Chondrocyte (in vitro differentiated cells): ENCODE measurements around the gene TLK1. TPM values are rescaled to one million over a fixed set of nuclear protein-coding genes. Genes with fewer than 3 reads are reported as not detected.

ENCODE experiments used
- DNase-seq: peaks from one replicate; pipeline ENCODE4 v3.0.0; 2021; ENCODE audit warnings: mixed read lengths, low spot score
- H3K27ac Mint-ChIP-seq: one replicate; pipeline ENCODE4 v1.8.0; 2021; ENCODE audit warnings: mild to moderate bottlenecking, moderate library complexity, mixed read lengths; ENCODE audit not compliant: unreplicated experiment
- H3K27me3 Mint-ChIP-seq: 2 replicates; pipeline ENCODE4 v1.8.0; 2021; ENCODE audit warnings: low read depth, mixed read lengths
- H3K36me3 Mint-ChIP-seq: 2 replicates; pipeline ENCODE4 v1.8.0; 2021; ENCODE audit warnings: low read depth, mixed read lengths
- H3K4me1 Mint-ChIP-seq: 2 replicates; pipeline ENCODE4 v1.8.0; 2021; ENCODE audit warnings: low read depth, mild to moderate bottlenecking, mixed read lengths
- H3K4me3 Mint-ChIP-seq: one replicate; pipeline ENCODE4 v1.8.0; 2021; ENCODE audit warnings: mild to moderate bottlenecking, moderate library complexity, mixed read lengths; ENCODE audit not compliant: unreplicated experiment
- H3K9me3 Mint-ChIP-seq: 2 replicates; pipeline ENCODE4 v1.8.0; 2021; ENCODE audit warnings: low read depth, mixed read lengths
- CTCF ChIP-seq: fragments of 200-600 bp; sonication (generic); IDR thresholded peaks from 2 replicates; pipeline ENCODE4 v1.5.0; 2021; ENCODE audit warnings: antibody characterized with exemption, mild to moderate bottlenecking, moderate library complexity
- total RNA-seq: library from RNA; stranded (reverse); gene quantifications from 3 replicates; pipeline ENCODE4 v1.2.1, GENCODE V29; 2021

Gene TLK1
- total RNA-seq, 1 donor from 2014 or later = 64.1 TPM

GRCh38 chr2:170973225-170973491, 187.5 kb downstream of the TLK1 start:
- H3K4me1 Mint-ChIP-seq = peaks cover 17% of the 10 kb centered on the region
- no peak for TF ChIP-seq CTCF
- DNase-seq = no peak
- no peaks in the 10 kb centered on the region for H3K27me3 Mint-ChIP-seq
- peaks cover 2% of the 10 kb centered on the region for H3K36me3 Mint-ChIP-seq
- H3K9me3 Mint-ChIP-seq = no peaks in the 10 kb centered on the region
- H3K27ac Mint-ChIP-seq = no peak overlapping the region
- peak overlapping the region; percentile 57 for H3K4me3 Mint-ChIP-seq

GRCh38 chr2:170972296-170973224, 188.1 kb downstream of the TLK1 start:
- peaks cover 6% of the 10 kb centered on the region for H3K36me3 Mint-ChIP-seq
- peaks cover 17% of the 10 kb centered on the region for H3K4me1 Mint-ChIP-seq
- no peaks in the 10 kb centered on the region for H3K9me3 Mint-ChIP-seq
- TF ChIP-seq CTCF = no peak
- H3K4me3 Mint-ChIP-seq = peak overlapping the region; percentile 57
- peak overlapping the region; percentile 49 for H3K27ac Mint-ChIP-seq
- H3K27me3 Mint-ChIP-seq = no peaks in the 10 kb centered on the region
- DNase-seq = no peak

- no peak for TF ChIP-seq CTCF
- H3K36me3 Mint-ChIP-seq = peaks cover 16% of the 10 kb centered on the region
- no peak overlapping the region for H3K4me3 Mint-ChIP-seq
- H3K27me3 Mint-ChIP-seq = no peaks in the 10 kb centered on the region
- H3K27ac Mint-ChIP-seq = no peak overlapping the region
- no peaks in the 10 kb centered on the region for H3K9me3 Mint-ChIP-seq
- peaks cover 17% of the 10 kb centered on the region for H3K4me1 Mint-ChIP-seq
- DNase-seq = no peak
Measured at GRCh38 chr2:170971071-170971470, 189.6 kb downstream of the TLK1 start.

GRCh38 chr2:170969872-170970496, 190.7 kb downstream of the TLK1 start:
- DNase-seq = no peak
- peaks cover 21% of the 10 kb centered on the region for H3K4me1 Mint-ChIP-seq

More at GRCh38 chr2:170969872-170970496, 190.7 kb downstream of the TLK1 start:
- H3K36me3 Mint-ChIP-seq = peaks cover 23% of the 10 kb centered on the region
- no peaks in the 10 kb centered on the region for H3K27me3 Mint-ChIP-seq
- H3K27ac Mint-ChIP-seq = no peak overlapping the region
- no peaks in the 10 kb centered on the region for H3K9me3 Mint-ChIP-seq
- no peak overlapping the region for H3K4me3 Mint-ChIP-seq
- TF ChIP-seq CTCF = no peak
